ENCODE data around the gene POU6F2.

Gene POU6F2

DNA sequence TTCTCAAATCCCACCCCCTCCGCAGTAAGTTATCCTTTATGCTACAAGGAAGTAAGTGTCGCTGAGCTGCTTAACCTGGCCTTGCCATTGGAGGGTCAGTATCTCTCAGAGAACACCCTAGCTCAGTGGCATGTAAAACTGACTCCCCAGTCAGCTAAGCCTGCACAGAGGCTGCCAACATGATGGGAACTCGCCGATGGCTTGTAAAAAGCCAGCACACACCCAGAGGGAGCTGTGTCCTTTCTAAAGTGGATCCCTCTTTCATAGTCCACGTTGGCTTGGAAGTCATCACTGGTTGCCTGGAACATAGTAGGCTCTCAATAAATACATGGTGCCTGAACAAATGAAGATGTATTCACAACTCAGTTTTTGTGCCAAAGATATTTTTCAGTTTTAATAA, 339.4 kb downstream of the POU6F2 start:
- Histone ChIP-seq H3K27me3 (replicated peaks; ENCODE audit: insufficient read depth, low read length) (no peaks in the 10 kb centered on the region), H3K9me2 (replicated peaks; ENCODE audit: insufficient read depth, low read length) (no peaks in the 10 kb centered on the region), H3F3A (ENCODE audit: insufficient read depth, low read length) (no peaks in the 10 kb centered on the region), H3K4me3 (ENCODE audit: low read length) (no peak overlapping the region), H3K9me3 (replicated peaks; ENCODE audit: insufficient read depth, low read length) (no peaks in the 10 kb centered on the region), H3K27ac (ENCODE audit: low read length) (no peak overlapping the region), H4K20me1 (ENCODE audit: insufficient read depth, low read length) (no peaks in the 10 kb centered on the region), H3K36me3 (replicated peaks; ENCODE audit: insufficient read depth, low read length) (no peaks in the 10 kb centered on the region), H2AFZ (ENCODE audit: low read length) (no peak overlapping the region), H3K79me2 (ENCODE audit: low read length) (no peaks in the 10 kb centered on the region), H3K9ac (ENCODE audit: low read length) (no peak overlapping the region), H3K4me2 (ENCODE audit: low read depth, low read length) (no peak overlapping the region), H3K4me1 (ENCODE audit: low read length) (no peaks in the 10 kb centered on the region)
- TF ChIP-seq, protein P1, sequence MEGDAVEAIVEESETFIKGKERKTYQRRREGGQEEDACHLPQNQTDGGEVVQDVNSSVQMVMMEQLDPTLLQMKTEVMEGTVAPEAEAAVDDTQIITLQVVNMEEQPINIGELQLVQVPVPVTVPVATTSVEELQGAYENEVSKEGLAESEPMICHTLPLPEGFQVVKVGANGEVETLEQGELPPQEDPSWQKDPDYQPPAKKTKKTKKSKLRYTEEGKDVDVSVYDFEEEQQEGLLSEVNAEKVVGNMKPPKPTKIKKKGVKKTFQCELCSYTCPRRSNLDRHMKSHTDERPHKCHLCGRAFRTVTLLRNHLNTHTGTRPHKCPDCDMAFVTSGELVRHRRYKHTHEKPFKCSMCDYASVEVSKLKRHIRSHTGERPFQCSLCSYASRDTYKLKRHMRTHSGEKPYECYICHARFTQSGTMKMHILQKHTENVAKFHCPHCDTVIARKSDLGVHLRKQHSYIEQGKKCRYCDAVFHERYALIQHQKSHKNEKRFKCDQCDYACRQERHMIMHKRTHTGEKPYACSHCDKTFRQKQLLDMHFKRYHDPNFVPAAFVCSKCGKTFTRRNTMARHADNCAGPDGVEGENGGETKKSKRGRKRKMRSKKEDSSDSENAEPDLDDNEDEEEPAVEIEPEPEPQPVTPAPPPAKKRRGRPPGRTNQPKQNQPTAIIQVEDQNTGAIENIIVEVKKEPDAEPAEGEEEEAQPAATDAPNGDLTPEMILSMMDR (IDR thresholded peaks at IDR 0.05; ENCODE audit: low read length) = no peak
- no peak for DNase-seq

- Histone ChIP-seq H4K20me1 (ENCODE audit: insufficient read depth, low read length) (no peaks in the 10 kb centered on the region), H3K9me2 (replicated peaks; ENCODE audit: insufficient read depth, low read length) (no peaks in the 10 kb centered on the region), H3K36me3 (replicated peaks; ENCODE audit: insufficient read depth, low read length) (no peaks in the 10 kb centered on the region), H3K9ac (ENCODE audit: low read length) (no peak overlapping the region), H3K79me2 (ENCODE audit: low read length) (no peaks in the 10 kb centered on the region), H3K4me1 (ENCODE audit: low read length) (no peaks in the 10 kb centered on the region), H3F3A (ENCODE audit: insufficient read depth, low read length) (no peaks in the 10 kb centered on the region), H3K9me3 (replicated peaks; ENCODE audit: insufficient read depth, low read length) (no peaks in the 10 kb centered on the region), H3K27me3 (replicated peaks; ENCODE audit: insufficient read depth, low read length) (no peaks in the 10 kb centered on the region), H2AFZ (ENCODE audit: low read length) (no peak overlapping the region), H3K4me2 (ENCODE audit: low read depth, low read length) (no peak overlapping the region), H3K27ac (ENCODE audit: low read length) (no peak overlapping the region), H3K4me3 (ENCODE audit: low read length) (no peak overlapping the region)
- no peak for DNase-seq
- TF ChIP-seq EZH2 (optimal IDR thresholded peaks at IDR 0.05; ENCODE audit: low read depth, low read length) (no peak), EZH2phosphoT487 (IDR thresholded peaks at IDR 0.05; ENCODE audit: low read length) (no peak)
- TF ChIP-seq, protein P1 (IDR thresholded peaks at IDR 0.05; ENCODE audit: low read length) = no peak
These were observed 340.2 kb downstream of the POU6F2 start for GRCh38 chr7:39317896-39318295.

DNA sequence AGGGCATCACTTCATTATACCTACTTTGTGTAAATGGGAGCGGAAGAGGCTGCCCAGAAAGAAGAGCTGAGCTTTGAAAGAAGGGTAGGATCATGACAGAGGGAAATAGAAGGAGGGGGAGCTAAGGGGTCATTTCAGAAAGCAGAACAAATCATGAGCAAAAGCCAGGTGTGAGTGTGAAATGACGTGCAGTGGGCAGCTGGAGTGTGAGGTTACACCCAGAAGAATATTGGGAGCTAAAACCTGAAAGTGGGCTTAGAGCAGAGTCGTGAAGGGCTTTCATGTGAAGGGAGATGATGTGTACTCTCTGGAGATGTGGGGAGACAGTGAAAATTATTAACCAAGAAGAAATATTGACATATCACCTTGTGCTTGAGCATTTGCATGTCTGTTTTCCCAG, 343.5 kb downstream of the POU6F2 start:
- no peak for TF ChIP-seq EZH2 (optimal IDR thresholded peaks at IDR 0.05; ENCODE audit: low read depth, low read length)
- H3K4me3 ChIP-seq (ENCODE audit: low read length) = no peak overlapping the region
- no peaks in the 10 kb centered on the region for H4K20me1 ChIP-seq (ENCODE audit: insufficient read depth, low read length)
- no peaks in the 10 kb centered on the region for H3K9me3 ChIP-seq (replicated peaks; ENCODE audit: insufficient read depth, low read length)
- no peak overlapping the region for H3K27ac ChIP-seq (ENCODE audit: low read length)
- no peak overlapping the region for H2AFZ ChIP-seq (ENCODE audit: low read length)
- H3K36me3 ChIP-seq (replicated peaks; ENCODE audit: insufficient read depth, low read length) = no peaks in the 10 kb centered on the region
- H3K79me2 ChIP-seq (ENCODE audit: low read length) = no peaks in the 10 kb centered on the region
- H3K4me2 ChIP-seq (ENCODE audit: low read depth, low read length) = no peak overlapping the region
- no peaks in the 10 kb centered on the region for H3K27me3 ChIP-seq (replicated peaks; ENCODE audit: insufficient read depth, low read length)
- H3K9me2 ChIP-seq (replicated peaks; ENCODE audit: insufficient read depth, low read length) = no peaks in the 10 kb centered on the region
- no peak for DNase-seq
- no peaks in the 10 kb centered on the region for H3F3A ChIP-seq (ENCODE audit: insufficient read depth, low read length)
- no peak overlapping the region for H3K9ac ChIP-seq (ENCODE audit: low read length)
- no peaks in the 10 kb centered on the region for H3K4me1 ChIP-seq (ENCODE audit: low read length)

GRCh38 chr7:39321909-39322498, 344.3 kb downstream of the POU6F2 start:
- Histone ChIP-seq H3K4me1 (ENCODE audit: low read length) (no peaks in the 10 kb centered on the region), H3K79me2 (ENCODE audit: low read length) (no peaks in the 10 kb centered on the region), H3K4me2 (ENCODE audit: low read depth, low read length) (no peak overlapping the region), H4K20me1 (ENCODE audit: insufficient read depth, low read length) (no peaks in the 10 kb centered on the region), H3K27ac (ENCODE audit: low read length) (no peak overlapping the region), H3K9ac (ENCODE audit: low read length) (no peak overlapping the region), H2AFZ (ENCODE audit: low read length) (no peak overlapping the region), H3K4me3 (ENCODE audit: low read length) (no peak overlapping the region), H3F3A (ENCODE audit: insufficient read depth, low read length) (no peaks in the 10 kb centered on the region), H3K27me3 (replicated peaks; ENCODE audit: insufficient read depth, low read length) (no peaks in the 10 kb centered on the region), H3K36me3 (replicated peaks; ENCODE audit: insufficient read depth, low read length) (no peaks in the 10 kb centered on the region), H3K9me3 (replicated peaks; ENCODE audit: insufficient read depth, low read length) (no peaks in the 10 kb centered on the region), H3K9me2 (replicated peaks; ENCODE audit: insufficient read depth, low read length) (no peaks in the 10 kb centered on the region)
- no peak for DNase-seq
- no peak for TF ChIP-seq EZH2 (optimal IDR thresholded peaks at IDR 0.05; ENCODE audit: low read depth, low read length)
- TF ChIP-seq, protein P1 (IDR thresholded peaks at IDR 0.05; ENCODE audit: low read length) = no peak
- TF ChIP-seq EZH2phosphoT487 (IDR thresholded peaks at IDR 0.05; ENCODE audit: low read length) = no peak
